Measurements from ENCODE around the gene TSTD1. TPM values are rescaled to one million over a fixed set of nuclear protein-coding genes. Genes with fewer than 3 reads are reported as not detected.

TSTD1 gene
- total RNA-seq, 1 donor from 2014 or later, result 112 TPM

DNA sequence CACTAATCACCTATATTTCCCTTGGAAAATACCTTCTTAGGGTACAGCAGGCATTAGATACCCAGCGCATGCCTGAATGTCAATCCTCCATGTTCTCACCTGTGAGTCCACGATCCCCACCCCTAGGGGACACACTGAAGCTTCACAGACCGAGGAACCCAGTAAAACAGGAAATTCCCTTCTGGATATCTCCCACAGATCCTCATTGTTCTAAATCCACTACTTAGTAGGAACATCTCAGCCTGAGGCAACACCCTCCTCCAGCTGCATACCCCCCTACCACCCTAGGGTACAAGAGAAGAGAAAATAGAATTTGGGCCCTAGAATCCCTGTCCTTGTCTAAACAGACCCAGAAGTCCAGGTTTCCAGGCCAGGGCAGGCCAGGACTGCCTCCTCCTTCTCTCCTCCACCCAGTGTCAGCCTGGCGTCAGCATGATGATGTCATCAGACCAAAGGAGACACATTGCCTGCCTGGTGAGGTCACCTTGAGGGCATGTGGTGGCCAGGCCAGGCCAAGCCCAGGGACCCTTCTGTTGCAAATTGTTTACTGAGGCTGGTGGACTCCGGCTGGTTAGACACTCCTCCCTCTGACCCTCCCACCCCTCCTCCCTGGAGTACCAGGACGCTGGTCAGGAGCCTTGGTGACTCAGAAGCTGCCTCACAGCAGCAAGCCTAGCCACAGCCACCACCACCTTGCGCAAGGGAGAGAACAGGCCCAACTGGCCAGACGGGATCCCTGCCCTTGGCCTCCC is 44.4 kb upstream of the TSTD1 start:
- Histone ChIP-seq H3K36me3 (ENCODE audit: control insufficient read depth, insufficient read depth, low read length) (no peaks in the 10 kb centered on the region), H3K27me3 (ENCODE audit: control insufficient read depth, insufficient read depth, low read length) (peaks cover 4% of the 10 kb centered on the region), H3K4me3 (ENCODE audit: low read depth, low read length) (no peak overlapping the region)
- TF ChIP-seq, protein P1, sequence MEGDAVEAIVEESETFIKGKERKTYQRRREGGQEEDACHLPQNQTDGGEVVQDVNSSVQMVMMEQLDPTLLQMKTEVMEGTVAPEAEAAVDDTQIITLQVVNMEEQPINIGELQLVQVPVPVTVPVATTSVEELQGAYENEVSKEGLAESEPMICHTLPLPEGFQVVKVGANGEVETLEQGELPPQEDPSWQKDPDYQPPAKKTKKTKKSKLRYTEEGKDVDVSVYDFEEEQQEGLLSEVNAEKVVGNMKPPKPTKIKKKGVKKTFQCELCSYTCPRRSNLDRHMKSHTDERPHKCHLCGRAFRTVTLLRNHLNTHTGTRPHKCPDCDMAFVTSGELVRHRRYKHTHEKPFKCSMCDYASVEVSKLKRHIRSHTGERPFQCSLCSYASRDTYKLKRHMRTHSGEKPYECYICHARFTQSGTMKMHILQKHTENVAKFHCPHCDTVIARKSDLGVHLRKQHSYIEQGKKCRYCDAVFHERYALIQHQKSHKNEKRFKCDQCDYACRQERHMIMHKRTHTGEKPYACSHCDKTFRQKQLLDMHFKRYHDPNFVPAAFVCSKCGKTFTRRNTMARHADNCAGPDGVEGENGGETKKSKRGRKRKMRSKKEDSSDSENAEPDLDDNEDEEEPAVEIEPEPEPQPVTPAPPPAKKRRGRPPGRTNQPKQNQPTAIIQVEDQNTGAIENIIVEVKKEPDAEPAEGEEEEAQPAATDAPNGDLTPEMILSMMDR (IDR thresholded peaks at IDR 0.05; ENCODE audit: insufficient read depth, low read length, poor library complexity, severe bottlenecking), result no peak
- peak; percentile 85 for DNase-seq (ENCODE audit: low read depth)

DNA sequence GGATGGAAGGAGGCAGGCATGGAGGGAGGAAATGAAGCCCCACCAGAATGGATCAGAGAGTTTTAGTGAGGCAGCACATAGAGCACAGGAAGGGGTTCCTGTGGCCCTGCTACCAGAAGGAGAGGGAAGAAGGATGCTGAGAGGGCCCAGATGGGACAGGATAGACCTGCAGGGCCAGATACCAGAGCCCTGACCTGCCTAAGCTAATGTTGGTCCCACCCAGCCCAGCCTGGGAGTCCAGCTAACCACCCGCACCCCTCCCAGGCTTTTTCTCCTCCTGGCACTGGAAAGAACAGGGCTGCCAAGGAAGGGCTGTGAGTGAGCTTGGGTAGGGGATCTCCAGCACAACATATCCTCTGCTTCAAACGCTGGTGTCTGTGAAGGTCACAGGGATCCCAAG is 43.7 kb upstream of the TSTD1 start:
- no peak overlapping the region for H3K4me3 ChIP-seq (ENCODE audit: low read depth, low read length)
- TF ChIP-seq, protein P1 (IDR thresholded peaks at IDR 0.05; ENCODE audit: insufficient read depth, low read length, poor library complexity, severe bottlenecking), result no peak
- peaks cover 4% of the 10 kb centered on the region for H3K27me3 ChIP-seq (ENCODE audit: control insufficient read depth, insufficient read depth, low read length)
- DNase-seq (ENCODE audit: low read depth), result no peak
- no peaks in the 10 kb centered on the region for H3K36me3 ChIP-seq (ENCODE audit: control insufficient read depth, insufficient read depth, low read length)

DNA sequence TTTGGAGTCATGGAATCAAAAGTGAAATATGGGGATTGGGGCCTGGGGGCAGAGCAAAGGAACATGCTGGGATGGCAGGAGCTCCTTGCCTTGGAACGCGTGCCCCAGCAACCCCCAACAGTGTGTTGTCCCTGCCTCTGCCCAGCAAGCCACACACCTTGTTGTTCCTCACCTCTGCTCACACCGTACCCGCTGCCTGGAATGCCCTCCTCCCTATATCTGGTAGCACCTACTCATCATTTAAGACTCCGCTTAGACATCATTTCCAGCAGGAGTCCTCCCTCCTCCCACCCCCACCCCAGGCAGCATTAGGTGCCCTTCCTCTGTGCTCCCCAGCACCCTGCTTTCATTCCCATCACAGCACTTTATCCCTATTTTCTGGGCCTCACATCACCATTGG is 42.8 kb upstream of the TSTD1 start:
- Histone ChIP-seq H3K27me3 (ENCODE audit: control insufficient read depth, insufficient read depth, low read length) (peaks cover 4% of the 10 kb centered on the region), H3K36me3 (ENCODE audit: control insufficient read depth, insufficient read depth, low read length) (no peaks in the 10 kb centered on the region), H3K4me3 (ENCODE audit: low read depth, low read length) (no peak overlapping the region)
- no peak for DNase-seq (ENCODE audit: low read depth)
- TF ChIP-seq, protein P1 (IDR thresholded peaks at IDR 0.05; ENCODE audit: insufficient read depth, low read length, poor library complexity, severe bottlenecking), result no peak

DNA sequence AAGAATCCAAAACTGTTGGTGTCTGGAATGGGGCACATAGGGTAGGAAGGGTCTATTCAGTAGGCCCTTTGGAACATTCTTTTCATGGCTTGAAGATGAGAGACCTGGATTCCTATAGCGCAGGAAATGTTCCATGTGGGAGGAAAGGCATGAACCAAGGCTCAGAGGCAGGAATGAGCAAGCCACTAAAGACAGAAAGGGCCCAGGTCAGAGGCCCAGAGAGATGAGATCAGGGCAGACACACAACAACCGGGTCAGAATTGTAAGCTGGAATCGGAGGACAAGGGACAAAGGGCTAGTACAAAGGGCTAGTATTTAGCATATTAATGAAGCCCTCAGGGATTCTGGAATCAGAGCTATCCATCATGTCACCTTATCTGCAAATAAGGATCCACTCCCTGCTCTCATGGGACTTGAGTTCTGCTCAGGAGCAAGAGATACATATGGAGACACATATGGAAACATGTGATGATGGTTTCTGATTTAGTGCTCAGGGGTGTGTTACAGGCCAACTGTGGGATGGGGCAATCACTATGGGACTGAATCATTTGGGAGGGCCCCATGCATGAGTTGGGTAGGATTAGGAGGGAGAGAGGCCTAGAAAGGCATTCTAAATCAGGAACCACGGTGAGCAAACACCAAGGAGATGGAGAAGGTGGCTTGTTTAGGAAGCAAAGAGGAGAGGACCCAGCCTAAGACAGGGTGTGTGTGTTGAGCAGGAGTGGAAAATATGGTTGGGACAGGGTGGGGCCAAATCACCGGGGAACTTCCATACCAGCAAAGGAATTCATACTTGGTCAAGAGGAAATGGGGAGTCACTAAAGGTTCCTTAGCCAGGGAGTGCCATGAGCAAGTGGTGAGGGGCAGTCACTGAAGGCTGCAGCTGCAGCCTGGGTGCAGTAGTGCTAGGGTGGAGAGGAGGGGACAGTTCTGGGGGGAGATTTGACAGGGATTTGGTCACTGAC is 42.0 kb upstream of the TSTD1 start:
- Histone ChIP-seq H3K36me3 (ENCODE audit: control insufficient read depth, insufficient read depth, low read length) (no peaks in the 10 kb centered on the region), H3K27me3 (ENCODE audit: control insufficient read depth, insufficient read depth, low read length) (peaks cover 4% of the 10 kb centered on the region), H3K4me3 (ENCODE audit: low read depth, low read length) (no peak overlapping the region)
- no peak for DNase-seq (ENCODE audit: low read depth)
- TF ChIP-seq, protein P1 (IDR thresholded peaks at IDR 0.05; ENCODE audit: insufficient read depth, low read length, poor library complexity, severe bottlenecking), result no peak

DNA sequence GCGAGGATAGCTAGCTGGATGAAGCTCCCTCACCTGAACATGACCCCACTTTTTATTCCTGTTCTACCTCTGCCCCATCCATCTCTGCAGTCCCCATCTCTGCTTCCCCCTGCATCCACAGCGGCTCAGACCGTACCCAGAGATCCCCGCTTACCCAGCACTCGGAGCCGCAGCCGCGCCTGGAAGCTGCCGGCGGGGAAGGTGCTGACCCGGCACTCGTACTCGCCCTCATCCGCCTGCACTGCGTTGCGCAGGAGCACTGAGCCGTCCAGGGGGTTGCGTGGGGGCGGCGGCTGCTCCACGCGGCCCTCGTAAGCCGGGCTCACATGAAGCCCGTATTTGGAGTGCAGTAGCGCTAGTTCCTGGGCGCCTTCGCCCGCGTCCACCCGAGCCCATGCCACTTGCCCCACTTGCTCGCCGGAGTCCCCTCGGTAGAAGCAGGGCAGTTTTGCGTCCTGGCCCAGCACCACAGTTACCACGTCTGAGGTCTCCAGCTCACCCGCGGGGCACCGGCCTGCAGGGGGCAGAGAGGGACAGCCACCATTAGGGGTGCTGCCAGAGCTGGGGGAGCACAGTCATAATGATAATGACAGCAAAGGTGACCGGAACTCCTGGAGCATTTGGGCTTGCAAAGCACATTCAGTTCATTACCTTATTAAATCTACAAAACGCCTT is 40.8 kb upstream of the TSTD1 start:
- peaks cover 4% of the 10 kb centered on the region for H3K27me3 ChIP-seq (ENCODE audit: control insufficient read depth, insufficient read depth, low read length)
- no peak overlapping the region for H3K4me3 ChIP-seq (ENCODE audit: low read depth, low read length)
- H3K36me3 ChIP-seq (ENCODE audit: control insufficient read depth, insufficient read depth, low read length), result no peaks in the 10 kb centered on the region
- TF ChIP-seq, protein P1 (IDR thresholded peaks at IDR 0.05; ENCODE audit: insufficient read depth, low read length, poor library complexity, severe bottlenecking), result no peak
- no peak for DNase-seq (ENCODE audit: low read depth)
